ENCODE data around the gene MINK1.

Gene MINK1

DNA sequence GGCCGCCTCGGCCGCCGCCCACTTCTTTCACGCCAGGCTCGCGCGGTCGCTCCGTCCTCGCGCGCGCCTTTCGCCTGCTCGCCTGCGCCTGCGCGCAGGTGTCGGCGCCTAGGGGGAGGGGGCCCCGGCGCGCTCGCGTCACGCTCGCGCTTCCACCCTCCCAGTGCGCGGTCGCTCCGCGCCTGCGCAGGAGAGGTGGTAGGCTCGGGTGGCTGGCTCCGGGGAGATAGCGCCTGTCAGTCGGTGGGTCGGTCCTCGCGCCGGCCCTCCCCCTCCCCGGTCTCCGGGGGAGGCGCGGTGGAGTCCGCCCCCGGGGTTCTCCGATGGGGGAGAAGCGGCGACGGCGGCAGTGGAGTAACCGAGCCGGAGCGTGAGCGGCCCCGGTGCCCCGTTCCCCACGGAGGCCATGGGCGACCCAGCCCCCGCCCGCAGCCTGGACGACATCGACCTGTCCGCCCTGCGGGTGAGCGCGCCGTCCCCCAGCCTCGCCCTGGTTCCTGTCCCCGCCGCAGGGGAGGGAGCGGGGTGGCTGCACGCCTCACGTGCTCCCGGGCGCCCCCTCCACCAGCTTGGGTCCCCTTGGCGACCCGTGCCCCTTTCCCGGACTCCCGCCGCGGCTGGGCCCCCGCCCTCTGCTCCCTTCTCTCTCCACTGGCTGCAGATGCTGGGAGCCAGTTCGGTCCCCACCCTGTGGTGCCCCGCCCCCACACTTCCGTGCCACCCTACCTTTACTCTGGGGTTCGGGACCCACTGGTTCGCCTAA is at the start of gene MINK1:
Gene MINK1 (plus strand): TSS at position 163 of the 763 bp plus-strand sequence. CDS start 244 bp downstream, at position 407.
- peak; percentile 94 for DNase-seq

GRCh38 chr17:4785311-4786105 is 47.6 kb upstream of the MINK1 start:
- no peak for DNase-seq

GRCh38 chr17:4786106-4786511 is 47.0 kb upstream of the MINK1 start, which contains the start of gene VMO1:
VMO1 (minus strand) TSS chr17:4786364; CDS start chr17:4786352, 12 bp downstream.
- DNase-seq = no peak

GRCh38 chr17:4786516-4786915 is 46.6 kb upstream of the MINK1 start:
- no peak for DNase-seq

DNA sequence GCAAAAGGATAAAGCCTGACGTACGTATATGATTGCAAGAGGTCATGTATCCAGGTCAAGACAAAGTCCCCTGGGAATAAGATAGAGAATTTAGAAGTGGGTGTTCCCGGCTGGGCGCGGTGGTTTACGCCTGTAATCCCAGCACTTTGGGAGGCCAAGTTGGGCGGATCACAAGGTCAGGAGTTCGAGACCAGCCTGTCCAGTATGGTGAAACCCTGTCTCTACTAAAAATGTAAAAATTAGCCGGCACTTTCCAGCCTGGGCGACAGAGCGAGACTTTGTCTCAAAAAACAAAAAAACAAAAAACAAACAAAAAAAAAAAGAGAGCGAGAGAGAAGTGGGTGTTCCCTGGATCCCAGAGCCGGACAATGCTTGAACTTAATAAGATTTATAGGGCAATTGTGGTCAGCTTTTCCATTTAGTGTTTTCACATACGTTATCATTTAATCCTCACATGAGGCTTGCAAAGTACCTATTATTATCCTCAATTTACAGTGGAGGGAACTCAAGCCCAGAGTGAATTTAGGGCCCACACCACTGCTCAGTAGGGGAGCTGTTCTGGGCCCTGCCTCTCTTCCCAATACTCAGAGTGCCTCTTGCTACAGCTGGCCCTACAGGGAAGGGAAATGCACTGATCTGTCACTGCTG is 44.9 kb upstream of the MINK1 start:
- DNase-seq = no peak

GRCh38 chr17:4788807-4789700 is 44.1 kb upstream of the MINK1 start, which contains the start of gene GLTPD2:
GLTPD2 (plus strand) TSS chr17:4788964; CDS start chr17:4789012, 48 bp downstream.
- peak; percentile 30 for DNase-seq

DNA sequence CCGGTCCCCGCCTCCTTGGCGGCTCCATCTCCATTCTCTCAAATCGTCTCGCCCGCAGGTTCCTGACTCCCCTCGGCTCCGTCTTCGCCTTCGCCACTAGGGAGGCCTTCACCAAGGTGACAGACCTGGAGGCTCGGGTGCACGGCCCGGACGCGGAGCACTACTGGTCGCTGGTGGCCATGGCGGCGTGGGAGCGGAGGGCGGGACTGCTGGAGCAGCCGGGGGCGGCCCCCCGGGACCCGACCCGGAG is 43.5 kb upstream of the MINK1 start:
- DNase-seq = no peak

GRCh38 chr17:4789951-4790704 is 43.0 kb upstream of the MINK1 start:
- DNase-seq = peak; percentile 84

GRCh38 chr17:4790705-4791088 is 42.4 kb upstream of the MINK1 start:
- no peak for DNase-seq

DNA sequence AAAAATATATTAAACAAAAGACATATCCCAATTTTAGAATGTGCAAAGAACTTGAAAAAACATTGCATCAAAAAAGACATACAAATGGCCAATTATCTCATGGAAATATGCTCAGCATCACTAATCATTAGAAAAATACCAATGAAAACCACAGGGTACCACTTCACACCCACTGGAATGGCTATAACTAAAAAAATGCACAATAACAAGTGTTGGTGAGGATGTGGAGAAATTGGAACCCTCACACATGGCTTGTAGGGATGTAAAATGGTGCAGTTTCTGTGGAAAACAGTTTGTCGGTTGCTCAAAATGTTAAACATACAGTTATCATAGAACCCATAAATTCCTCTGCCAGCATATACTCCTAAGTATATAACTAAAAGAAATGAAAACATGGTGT is 38.0 kb upstream of the MINK1 start:
- no peak for DNase-seq

DNA sequence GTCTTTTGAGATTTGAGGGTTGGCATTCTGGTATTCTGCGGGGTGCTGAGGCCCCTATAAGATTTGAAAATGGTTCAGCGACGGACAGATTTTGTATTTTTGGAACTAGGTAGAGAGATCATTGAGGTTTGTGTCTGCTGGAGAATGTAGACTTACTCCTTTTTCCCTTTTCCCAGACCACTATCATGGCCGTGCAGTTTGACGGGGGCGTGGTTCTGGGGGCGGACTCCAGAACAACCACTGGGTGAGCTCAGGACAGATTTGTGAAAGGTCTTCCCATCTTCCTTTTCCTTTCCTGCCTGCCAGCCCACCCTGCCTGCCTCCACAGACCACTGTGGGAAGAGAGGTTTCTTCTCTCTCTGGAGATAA is 36.6 kb upstream of the MINK1 start:
- no peak for DNase-seq

GRCh38 chr17:4800462-4801196 is 32.5 kb upstream of the MINK1 start:
- no peak for DNase-seq

DNA sequence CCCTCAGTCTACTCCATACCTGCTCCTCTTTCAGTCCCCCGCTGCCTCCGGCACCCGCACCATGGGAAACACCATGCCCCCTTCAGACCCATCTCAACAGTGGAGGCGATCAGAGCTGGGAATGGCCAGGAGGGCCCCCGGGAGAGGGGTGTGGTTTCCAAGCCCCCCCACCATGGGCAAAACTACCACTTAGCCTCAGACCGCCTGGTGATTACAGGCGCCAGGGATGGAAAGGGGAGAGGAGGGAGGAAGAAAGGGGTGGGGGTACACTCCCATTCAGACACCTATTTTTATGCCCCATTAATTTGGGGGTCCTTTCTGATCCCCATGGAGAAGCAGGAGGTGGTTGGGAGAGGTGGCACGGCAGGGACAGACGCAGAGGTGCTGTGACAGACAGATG is 30.9 kb upstream of the MINK1 start, which contains the start of gene C17orf114:
Gene C17orf114 (minus strand): TSS at position 101 of the 400 bp plus-strand sequence.
- no peak for DNase-seq

- DNase-seq = no peak
These were observed 26.7 kb upstream of the MINK1 start for GRCh38 chr17:4806456-4806776.

- DNase-seq = peak; percentile 95
These were observed 26.1 kb upstream of the MINK1 start, which contains the start of gene PLD2 for GRCh38 chr17:4806777-4807604. PLD2 (plus strand) TSS chr17:4807152; CDS start chr17:4807773, 621 bp downstream.

- DNase-seq = no peak
These were observed 25.3 kb upstream of the MINK1 start for GRCh38 chr17:4807605-4808377.

- no peak for DNase-seq
These were observed 24.8 kb upstream of the MINK1 start for GRCh38 chr17:4808378-4808767.

- no peak for DNase-seq
These were observed 22.3 kb upstream of the MINK1 start for GRCh38 chr17:4810696-4811290.

- DNase-seq = no peak
These were observed 21.7 kb upstream of the MINK1 start for GRCh38 chr17:4811471-4811870.
